GM04504 (cell line): Measurements from ENCODE around the gene BMP7.
"Not testable (repeated sequence)": the region's sequence is repeated elsewhere in the genome, so short reads cannot be mapped to it uniquely, and the experiment has no call there.

Experiments used
- DNase-seq: peaks from one replicate; pipeline ENCODE4 v3.0.0-alpha.2; 2012; ENCODE audit warnings: low read depth

BMP7 gene

GRCh38 chr20:57265336-57265996, 975 bp downstream of the BMP7 start:
- DNase-seq, result no peak

DNA sequence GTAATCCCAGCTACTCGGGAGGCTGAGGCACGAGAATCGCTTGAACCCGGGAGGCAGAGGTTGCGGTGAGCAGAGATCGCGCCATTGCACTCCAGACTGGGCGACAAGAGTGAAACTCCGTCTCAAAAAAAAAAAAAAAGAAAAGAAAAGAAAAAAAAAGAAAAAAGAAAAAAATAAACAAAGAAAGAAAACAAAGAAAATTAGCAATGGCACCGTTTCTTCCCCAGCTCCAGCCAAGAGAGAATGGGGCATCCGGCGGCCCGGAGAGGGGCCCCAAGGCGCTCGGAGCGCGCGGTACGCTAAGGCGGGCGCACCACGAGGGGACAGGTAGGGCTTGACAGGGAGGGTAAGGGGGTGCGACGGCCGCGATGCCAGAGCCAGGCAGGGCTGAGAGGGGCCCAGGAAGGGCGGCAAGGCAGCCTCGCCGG, 1.5 kb downstream of the BMP7 start:
- not testable (repeated sequence) for DNase-seq

DNA sequence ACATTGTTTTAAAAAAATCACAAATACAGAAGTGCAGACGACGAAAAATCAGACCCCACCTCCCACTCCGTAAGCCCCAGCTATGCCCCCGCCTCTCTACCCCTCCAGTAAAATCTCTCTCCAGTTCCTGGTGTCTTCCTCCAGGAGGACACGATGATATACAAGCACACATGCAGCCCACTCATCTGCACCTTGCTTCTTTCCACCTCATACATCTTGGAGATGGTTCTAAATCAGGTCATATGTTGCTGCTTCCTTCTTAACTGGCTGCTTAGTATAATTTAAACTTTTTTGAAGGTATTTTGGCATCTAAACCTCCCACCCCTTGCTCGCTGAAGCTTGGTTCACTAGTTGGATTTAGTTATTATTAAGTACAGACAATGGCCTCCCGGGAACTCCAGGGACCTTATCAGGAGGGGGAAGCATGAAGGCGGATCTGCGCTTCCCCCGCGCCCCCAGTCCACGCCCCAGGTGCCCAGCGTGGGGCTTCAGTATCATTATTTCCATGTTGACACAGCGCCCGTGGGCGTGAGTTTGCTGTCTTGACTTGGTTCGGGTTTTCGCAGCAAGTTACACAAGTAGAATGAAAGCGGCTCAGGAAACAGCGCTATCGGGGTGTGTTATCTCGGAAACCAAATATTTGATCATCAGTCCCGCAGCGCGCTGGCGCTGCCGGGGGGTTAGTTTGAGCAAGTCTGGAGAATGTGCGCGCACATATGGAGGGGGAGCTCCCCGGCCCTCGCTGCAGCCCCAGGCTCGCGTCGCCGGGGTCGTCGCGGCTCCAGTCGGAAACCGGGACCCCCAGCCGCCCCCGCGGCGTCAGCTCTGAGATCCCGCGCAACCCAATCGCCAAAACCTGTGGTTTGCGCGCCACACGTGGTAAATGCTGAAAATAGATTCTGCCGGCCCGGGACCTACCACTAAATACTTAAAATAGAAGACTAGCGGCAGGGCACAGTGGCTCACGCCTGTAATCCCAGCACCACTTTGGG, 2.3 kb downstream of the BMP7 start:
- DNase-seq, result no peak

DNA sequence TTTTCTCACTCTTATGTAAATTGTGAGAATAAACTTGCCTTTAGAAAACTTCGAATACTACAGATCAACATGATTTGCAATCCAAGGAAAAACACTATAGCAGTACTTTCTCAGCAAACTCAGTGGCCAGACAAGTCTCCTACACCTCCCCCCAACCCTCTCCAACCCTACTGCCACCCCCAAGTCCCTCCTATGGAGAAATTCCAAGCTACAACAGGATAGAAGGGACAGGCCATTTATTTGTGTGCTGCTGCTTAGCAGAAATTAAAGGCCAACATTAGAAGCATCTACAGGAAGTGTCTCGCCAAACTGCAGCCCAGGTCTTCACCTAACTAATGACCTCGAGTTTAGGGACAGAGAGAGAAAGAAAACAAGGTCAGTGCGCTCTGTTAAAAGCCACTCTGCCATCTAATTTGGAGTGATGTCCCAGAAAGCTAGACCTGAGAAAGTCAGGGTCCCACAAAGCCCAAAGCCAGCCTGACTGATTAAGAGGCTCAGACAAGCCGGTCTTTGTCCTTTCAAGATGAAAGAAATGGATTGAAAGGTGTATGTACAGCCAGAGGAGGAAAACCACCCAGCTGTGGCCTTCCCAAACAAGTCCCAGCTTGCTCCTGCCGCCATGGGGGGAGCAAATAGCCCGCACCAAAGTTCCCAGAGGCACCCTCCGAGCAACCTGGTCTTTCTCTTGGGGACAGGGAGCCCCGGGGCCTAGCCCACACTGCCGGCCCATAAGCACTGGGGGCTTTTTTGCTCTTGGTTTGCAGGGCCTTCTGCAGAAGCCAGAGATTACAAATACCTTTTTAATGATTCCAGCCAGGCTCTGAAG, 3.4 kb downstream of the BMP7 start:
- no peak for DNase-seq

DNA sequence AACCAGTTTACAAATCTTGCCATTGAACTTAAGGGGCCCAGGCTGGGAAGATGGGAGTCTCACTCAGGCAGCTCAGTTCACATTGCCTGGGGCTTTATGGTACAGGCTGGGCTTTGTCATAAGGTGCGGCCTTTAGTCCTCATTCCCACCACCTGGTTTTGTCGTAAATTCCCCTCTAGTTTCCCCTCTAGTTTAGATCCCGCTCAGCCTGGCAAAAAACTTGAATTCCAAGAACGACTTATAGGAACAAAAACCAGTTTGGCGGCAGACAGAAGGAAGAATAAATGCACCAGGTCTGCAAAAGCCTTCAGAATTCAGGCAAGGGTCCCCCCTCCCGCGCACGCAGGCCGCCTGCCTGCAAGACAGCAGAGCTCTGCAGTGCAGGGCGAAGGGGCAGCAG, 4.1 kb downstream of the BMP7 start:
- DNase-seq, result no peak

- no peak for DNase-seq
These were observed 4.8 kb downstream of the BMP7 start for GRCh38 chr20:57261457-57262251.

DNA sequence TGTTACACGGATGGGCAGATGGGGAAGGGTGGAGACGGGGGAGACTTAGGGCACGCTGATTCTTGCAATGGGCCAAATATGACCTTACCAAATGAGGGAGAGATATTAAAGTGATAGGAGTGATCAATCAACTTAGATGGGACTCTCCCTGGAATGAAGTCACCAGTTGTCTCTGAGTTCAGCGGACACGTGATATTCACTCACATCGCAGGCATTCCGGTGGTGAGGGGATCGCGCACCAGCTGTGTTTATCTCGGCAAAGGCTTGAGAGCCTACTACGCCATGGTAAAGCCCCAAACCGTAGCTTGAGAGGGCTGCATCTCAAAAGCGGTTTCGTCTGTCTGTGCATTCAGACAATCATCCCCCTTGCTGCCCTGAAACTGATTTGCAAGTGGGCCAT, 5.5 kb downstream of the BMP7 start:
- DNase-seq, result no peak

DNA sequence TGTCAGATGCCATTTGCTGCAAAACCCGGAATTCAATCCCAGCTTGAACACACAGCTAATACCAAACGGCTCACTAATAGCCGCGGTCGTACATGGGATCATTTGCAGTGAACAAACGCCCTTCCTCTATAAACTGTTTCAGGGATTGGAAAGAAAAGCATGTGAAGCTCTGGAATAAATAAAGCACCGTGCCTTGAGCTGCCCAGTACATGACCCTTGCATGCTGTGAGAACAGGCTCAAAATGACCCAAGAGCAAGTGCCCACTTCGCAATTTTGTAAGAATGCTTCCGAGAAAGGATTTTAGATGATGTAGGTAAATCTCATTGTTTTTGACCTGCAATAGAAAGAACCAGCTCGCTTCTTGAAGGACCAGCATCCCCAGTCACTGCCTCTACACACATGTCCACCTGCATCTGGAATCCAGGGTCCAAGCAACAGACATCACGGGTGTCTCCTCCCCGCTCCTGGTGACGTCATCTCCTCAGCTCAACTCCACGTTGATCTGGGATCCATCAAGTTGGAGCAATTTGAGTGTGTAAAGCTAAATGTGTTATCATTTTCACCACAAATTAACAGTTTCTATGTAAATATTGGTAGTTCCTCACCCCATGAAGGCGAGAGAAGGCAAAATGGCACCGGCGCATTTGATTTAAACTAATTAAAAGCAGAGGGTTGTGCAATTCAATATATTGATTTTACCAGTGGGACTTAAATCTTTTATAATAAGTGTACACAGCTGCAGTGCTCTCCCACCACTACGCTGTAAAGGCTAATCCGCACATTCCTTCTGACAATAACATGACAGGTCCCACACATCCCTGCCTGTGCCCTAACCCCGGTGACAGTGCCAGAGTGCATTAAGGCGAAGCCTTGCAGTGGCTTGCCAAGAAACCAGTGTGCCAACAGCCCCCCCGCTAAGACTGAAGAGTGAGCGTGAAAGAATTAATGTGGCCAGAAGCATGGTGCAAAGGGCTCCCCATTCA, 6.2 kb downstream of the BMP7 start:
- DNase-seq, result no peak

DNA sequence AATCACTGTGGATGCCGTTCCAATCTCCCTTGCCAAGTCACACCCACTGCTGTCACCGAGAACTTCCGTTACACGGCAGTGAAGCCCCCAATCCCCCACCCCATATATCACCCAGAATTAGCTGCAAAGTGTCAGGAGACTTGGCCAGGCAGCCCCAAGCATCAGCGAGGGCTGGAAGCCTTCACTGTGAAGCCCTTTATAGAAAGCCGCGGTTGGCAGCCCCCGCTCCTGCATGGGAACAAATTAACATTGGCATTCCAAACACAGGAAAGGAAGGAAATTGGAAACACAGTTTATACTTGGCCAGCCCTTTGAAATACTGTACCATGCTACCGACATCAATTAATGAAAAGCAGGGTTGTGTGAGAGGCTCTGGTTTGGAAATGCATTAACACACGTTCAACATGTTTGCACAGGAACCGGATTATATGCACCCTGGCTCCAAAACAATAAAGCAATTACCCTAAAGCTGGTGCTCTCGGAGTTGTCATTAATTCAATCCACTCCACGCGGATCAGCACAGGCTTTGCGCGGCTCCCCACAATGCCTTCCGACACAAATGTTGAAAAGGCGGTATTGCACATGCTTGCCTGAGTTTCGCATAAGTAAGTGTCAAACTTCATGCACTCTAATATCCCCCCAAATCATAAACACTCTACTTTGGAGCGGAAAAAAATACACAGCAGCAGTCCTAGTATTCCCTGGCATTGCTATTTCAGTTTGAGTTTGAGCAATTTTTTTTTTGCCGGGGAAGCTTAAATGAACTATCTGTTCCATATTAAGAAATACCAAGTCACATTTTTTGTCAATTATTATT, 7.1 kb downstream of the BMP7 start:
- DNase-seq, result no peak

GRCh38 chr20:57257701-57258453, 8.6 kb downstream of the BMP7 start:
- no peak for DNase-seq

- no peak for DNase-seq
These were observed 9.5 kb downstream of the BMP7 start for GRCh38 chr20:57256908-57257307.

DNA sequence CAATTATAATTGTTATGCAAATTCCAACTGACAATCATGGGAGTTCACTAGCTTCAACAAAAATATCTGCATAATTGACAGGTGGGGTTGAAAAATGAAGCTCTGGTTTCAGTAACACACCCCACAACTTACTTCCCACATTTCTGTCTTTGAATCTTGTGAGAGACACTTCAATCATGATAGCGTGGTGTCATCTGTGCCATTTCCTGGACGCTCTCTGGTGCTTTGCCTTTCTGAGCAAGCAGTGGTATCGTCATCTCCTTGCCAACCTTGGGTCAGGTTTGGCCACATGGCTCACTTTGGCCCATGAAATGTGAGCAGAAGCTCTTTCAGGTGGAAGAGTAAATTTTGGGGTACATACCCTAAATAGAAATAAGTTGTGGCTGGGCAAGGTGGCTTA, 10.2 kb downstream of the BMP7 start:
- DNase-seq, result no peak

GRCh38 chr20:57255183-57255582, 11.3 kb downstream of the BMP7 start:
- no peak for DNase-seq

DNA sequence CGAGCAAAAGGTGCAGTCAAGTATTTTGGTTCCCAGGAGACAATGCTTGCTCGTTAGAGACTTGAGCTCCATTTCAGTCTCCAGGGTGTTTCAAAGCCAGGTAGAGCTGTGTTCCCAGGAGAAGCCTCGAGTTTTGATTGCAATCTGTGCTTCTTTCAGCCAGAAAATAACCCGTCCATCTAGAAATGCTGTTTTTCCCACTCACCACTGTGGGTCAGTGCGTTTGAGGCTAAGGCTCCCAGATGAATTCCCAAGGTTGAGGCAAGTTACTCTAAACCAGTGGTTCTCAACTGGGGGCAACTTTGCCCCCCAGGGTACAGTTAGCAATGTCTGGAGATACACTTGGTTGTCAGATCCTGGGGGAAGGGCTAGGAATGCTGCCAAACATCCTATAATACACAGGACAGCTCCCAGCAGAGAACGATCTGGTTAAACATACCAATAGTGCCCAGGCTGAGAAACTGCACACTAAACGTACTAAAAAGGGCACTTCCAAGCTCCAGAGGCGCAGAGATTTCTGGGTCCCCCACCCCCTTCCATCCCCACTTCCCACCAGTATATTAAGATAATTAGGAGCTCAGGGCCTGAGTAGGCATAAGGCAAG, 13.8 kb downstream of the BMP7 start:
- DNase-seq, result no peak

GRCh38 chr20:57251949-57252348, 14.5 kb downstream of the BMP7 start:
- DNase-seq, result no peak

- no peak for DNase-seq
These were observed 15.1 kb downstream of the BMP7 start for GRCh38 chr20:57251344-57251743.

GRCh38 chr20:57250607-57251343, 15.7 kb downstream of the BMP7 start:
- no peak for DNase-seq

DNA sequence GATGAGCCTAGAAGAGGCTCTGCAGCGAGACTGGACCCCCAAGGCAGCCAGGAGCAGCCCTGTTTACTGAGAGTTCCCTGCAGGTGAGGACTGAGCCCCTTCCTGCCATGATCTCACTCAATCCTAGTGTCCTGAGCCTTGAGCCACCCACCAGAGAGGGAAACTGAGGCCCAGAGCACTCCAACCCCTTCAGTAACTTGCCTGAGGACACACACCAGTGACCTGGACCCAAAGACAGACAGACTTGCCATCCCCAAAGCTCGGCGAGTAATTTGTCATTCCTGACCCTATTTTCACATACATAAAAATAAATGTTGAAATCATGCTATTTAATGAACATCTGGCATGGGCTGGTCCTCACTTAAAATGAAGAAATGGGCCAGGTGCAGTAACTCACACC, 16.7 kb downstream of the BMP7 start:
- no peak for DNase-seq
